ENCODE data around the gene NCBP3.

NCBP3 gene

GRCh38 chr17:3870871-3871306 is 24.8 kb upstream of the NCBP3 start:
- no peak for TF ChIP-seq CTCF (IDR thresholded peaks at IDR 0.05; ENCODE audit: low read depth, low read length)
- H3K4me3 ChIP-seq (replicated peaks in 1 of 2; ENCODE audit: low read depth in 2 of 2, low read length in 2 of 2): no peak overlapping the region
- peak in 1 of 2 donors; percentile 81 for DNase-seq (ENCODE audit: low read depth in 2 of 2)

GRCh38 chr17:3867606-3868005 is 21.6 kb upstream of the NCBP3 start:
- no peak for TF ChIP-seq CTCF (IDR thresholded peaks at IDR 0.05; ENCODE audit: low read depth, low read length)
- no peak for DNase-seq (ENCODE audit: low read depth in 2 of 2)
- H3K4me3 ChIP-seq (replicated peaks in 1 of 2; ENCODE audit: low read depth in 2 of 2, low read length in 2 of 2): no peak overlapping the region

- DNase-seq (ENCODE audit: low read depth in 2 of 2): no peak
- H3K4me3 ChIP-seq (replicated peaks in 1 of 2; ENCODE audit: low read depth in 2 of 2, low read length in 2 of 2): no peak overlapping the region
- TF ChIP-seq CTCF (IDR thresholded peaks at IDR 0.05; ENCODE audit: low read depth, low read length): no peak
Measured at GRCh38 chr17:3867106-3867505, 21.1 kb upstream of the NCBP3 start.

- H3K4me3 ChIP-seq (replicated peaks in 1 of 2; ENCODE audit: low read depth in 2 of 2, low read length in 2 of 2): no peak overlapping the region
- no peak for DNase-seq (ENCODE audit: low read depth in 2 of 2)
- TF ChIP-seq CTCF (IDR thresholded peaks at IDR 0.05; ENCODE audit: low read depth, low read length): no peak
Measured at GRCh38 chr17:3866276-3866675, 20.2 kb upstream of the NCBP3 start.

GRCh38 chr17:3865176-3865575 is 19.1 kb upstream of the NCBP3 start:
- TF ChIP-seq CTCF (IDR thresholded peaks at IDR 0.05; ENCODE audit: low read depth, low read length): no peak
- peak in 1 of 2 donors; percentile 64 for DNase-seq (ENCODE audit: low read depth in 2 of 2)
- no peak overlapping the region for H3K4me3 ChIP-seq (replicated peaks in 1 of 2; ENCODE audit: low read depth in 2 of 2, low read length in 2 of 2)

- no peak overlapping the region for H3K4me3 ChIP-seq (replicated peaks in 1 of 2; ENCODE audit: low read depth in 2 of 2, low read length in 2 of 2)
- no peak for TF ChIP-seq CTCF (IDR thresholded peaks at IDR 0.05; ENCODE audit: low read depth, low read length)
- no peak for DNase-seq (ENCODE audit: low read depth in 2 of 2)
Measured at GRCh38 chr17:3864534-3864933, 18.5 kb upstream of the NCBP3 start.
